Left ventricle myocardium inferior (tissue), 1 donor: ENCODE measurements around the gene ASXL3. TPM values are rescaled to one million over a fixed set of nuclear protein-coding genes. Genes with fewer than 3 reads are reported as not detected.

Experiments
- DNase-seq: peaks from one replicate; pipeline ENCODE4 v3.0.0-alpha.2; 2020
- H3K27ac ChIP-seq: fragments of 200-600 bp; replicated peaks from 2 replicates; pipeline ENCODE4 v1.8.0; 2021
- H3K27me3 ChIP-seq: fragments of 200-600 bp; 2 replicates; pipeline ENCODE4 v1.8.0; 2021; ENCODE audit warnings: low read depth
- H3K36me3 ChIP-seq: fragments of 200-600 bp; 2 replicates; pipeline ENCODE4 v1.8.0; 2021
- H3K4me1 ChIP-seq: fragments of 200-600 bp; 2 replicates; pipeline ENCODE4 v1.8.0; 2021
- H3K4me3 ChIP-seq: fragments of 200-600 bp; 2 replicates; pipeline ENCODE4 v1.8.0; 2021; ENCODE audit warnings: mild to moderate bottlenecking, moderate library complexity
- H3K9me3 ChIP-seq: fragments of 200-600 bp; replicated peaks from 2 replicates; pipeline ENCODE4 v1.8.0; 2021
- intact Hi-C: fragments of 100-400 bp; cut with micrococcal nuclease; formaldehyde crosslinking; loops from one replicate; pipeline ENCODE4 v1.11.0; 2022
- total RNA-seq: library from RNA; stranded (reverse); fragmentation: NEBNext Ultra II Directional; extraction: Animal tissue kit (Norgen Biotek cat#: 25700); gene quantifications from one replicate; pipeline ENCODE4 v1.2.1, GENCODE V29; 2021
- TF ChIP-seq, protein P1 (sequence below): fragments of 200-600 bp; IDR thresholded peaks from 2 replicates; pipeline ENCODE4 v1.8.0; 2021; ENCODE audit warnings: antibody characterized with exemption, mild to moderate bottlenecking, borderline replicate concordance
- donor health status: DM: no; HTN: yes; CAD: no; lungs with severe emphysema.

Gene ASXL3
- total RNA-seq, 1 donor from 2014 or later: 6.7 TPM

DNA sequence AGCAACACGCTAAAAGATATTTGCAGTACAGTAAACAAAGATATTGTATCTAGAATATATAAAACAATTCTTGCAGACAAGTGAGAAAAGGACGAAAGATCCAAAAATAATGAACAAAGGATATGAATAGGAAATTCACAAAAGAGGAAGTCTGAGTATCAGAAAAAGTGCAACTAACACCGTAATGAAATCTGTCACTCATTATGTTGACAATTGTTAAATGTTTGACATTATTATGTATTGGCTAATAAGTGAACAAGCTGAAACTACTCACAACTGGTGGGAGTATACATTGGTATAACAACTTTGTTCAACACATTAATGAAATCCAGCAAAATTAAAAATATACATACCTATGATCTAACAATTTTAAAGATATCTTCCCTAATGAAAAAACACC, 36.7 kb upstream of the ASXL3 start:
- intact Hi-C loops: no loop called here
- Histone ChIP-seq H3K4me1 (no peaks in the 10 kb centered on the region), H3K36me3 (no peaks in the 10 kb centered on the region), H3K4me3 (no peak overlapping the region), H3K27ac (no peak overlapping the region), H3K9me3 (no peaks in the 10 kb centered on the region), H3K27me3 (no peaks in the 10 kb centered on the region)
- TF ChIP-seq, protein P1, sequence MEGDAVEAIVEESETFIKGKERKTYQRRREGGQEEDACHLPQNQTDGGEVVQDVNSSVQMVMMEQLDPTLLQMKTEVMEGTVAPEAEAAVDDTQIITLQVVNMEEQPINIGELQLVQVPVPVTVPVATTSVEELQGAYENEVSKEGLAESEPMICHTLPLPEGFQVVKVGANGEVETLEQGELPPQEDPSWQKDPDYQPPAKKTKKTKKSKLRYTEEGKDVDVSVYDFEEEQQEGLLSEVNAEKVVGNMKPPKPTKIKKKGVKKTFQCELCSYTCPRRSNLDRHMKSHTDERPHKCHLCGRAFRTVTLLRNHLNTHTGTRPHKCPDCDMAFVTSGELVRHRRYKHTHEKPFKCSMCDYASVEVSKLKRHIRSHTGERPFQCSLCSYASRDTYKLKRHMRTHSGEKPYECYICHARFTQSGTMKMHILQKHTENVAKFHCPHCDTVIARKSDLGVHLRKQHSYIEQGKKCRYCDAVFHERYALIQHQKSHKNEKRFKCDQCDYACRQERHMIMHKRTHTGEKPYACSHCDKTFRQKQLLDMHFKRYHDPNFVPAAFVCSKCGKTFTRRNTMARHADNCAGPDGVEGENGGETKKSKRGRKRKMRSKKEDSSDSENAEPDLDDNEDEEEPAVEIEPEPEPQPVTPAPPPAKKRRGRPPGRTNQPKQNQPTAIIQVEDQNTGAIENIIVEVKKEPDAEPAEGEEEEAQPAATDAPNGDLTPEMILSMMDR: no peak
- DNase-seq: no peak

DNA sequence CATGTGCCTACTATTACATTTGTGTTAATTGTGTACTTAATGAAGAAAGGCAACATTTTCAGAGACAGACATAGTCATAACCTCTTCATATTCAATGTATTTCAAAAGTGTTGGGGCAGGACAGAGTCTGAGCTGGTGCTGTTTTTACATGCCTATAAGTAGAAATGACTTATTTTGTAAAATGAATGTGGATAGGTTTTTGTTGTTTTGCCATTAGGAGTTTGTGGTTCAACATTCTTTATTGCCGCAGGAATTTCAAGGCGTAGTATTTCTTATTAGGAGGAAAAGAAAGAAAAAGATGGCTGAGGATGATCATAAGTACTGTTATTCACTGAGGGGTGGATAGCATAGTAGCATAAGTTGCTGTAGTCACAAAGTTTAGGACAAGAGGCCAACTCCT, 21.2 kb upstream of the ASXL3 start:
- TF ChIP-seq, protein P1: no peak
- no peak overlapping the region for H3K4me3 ChIP-seq
- no peak overlapping the region for H3K27ac ChIP-seq
- no peak for DNase-seq
- H3K36me3 ChIP-seq: no peaks in the 10 kb centered on the region
- intact Hi-C loops: no loop called here
- no peaks in the 10 kb centered on the region for H3K27me3 ChIP-seq
- no peaks in the 10 kb centered on the region for H3K4me1 ChIP-seq
- no peaks in the 10 kb centered on the region for H3K9me3 ChIP-seq

DNA sequence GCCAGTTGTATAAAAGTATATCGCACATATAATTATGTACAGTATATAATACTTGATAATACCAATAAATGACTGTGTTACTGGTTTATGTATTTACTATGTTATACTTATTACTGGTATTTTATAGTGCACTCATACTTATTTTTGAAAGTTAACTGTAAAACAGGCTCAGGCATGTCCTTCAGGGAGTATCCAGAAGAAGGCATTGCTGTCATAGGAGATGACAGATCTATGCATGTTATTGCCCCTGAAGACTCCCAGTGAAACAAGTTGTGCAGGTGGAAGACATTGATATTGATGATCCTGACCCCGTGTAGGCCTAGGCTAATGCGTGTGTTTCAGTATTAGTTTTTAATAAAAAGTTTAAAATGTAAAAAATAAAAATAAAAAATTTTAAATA, 20.3 kb upstream of the ASXL3 start:
- Histone ChIP-seq H3K27me3 (no peaks in the 10 kb centered on the region), H3K4me1 (no peaks in the 10 kb centered on the region), H3K9me3 (no peaks in the 10 kb centered on the region), H3K4me3 (no peak overlapping the region), H3K36me3 (no peaks in the 10 kb centered on the region), H3K27ac (no peak overlapping the region)
- intact Hi-C loops: no loop called here
- TF ChIP-seq, protein P1: no peak
- no peak for DNase-seq

DNA sequence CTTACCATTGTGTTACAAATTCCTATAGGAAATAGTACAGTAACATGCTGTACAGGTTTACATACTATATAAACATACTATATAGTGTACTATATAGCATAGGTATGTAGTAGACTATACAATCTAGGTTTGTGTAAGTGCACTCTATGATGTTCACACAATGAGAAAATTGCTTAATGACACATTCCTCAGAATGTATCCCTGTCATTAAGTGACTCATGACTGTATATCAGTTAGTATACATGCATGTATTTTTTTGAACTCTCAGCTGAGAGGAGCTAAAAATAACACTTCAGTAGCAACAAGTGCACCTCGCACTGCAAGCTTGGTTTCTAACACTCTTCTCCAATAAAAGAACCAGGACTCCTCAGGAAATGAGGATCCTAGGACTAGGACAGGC, 19.5 kb upstream of the ASXL3 start:
- Histone ChIP-seq H3K9me3 (no peaks in the 10 kb centered on the region), H3K4me1 (no peaks in the 10 kb centered on the region), H3K36me3 (no peaks in the 10 kb centered on the region), H3K27ac (no peak overlapping the region), H3K27me3 (no peaks in the 10 kb centered on the region), H3K4me3 (no peak overlapping the region)
- DNase-seq: no peak
- intact Hi-C loops: no loop called here
- TF ChIP-seq, protein P1: no peak

DNA sequence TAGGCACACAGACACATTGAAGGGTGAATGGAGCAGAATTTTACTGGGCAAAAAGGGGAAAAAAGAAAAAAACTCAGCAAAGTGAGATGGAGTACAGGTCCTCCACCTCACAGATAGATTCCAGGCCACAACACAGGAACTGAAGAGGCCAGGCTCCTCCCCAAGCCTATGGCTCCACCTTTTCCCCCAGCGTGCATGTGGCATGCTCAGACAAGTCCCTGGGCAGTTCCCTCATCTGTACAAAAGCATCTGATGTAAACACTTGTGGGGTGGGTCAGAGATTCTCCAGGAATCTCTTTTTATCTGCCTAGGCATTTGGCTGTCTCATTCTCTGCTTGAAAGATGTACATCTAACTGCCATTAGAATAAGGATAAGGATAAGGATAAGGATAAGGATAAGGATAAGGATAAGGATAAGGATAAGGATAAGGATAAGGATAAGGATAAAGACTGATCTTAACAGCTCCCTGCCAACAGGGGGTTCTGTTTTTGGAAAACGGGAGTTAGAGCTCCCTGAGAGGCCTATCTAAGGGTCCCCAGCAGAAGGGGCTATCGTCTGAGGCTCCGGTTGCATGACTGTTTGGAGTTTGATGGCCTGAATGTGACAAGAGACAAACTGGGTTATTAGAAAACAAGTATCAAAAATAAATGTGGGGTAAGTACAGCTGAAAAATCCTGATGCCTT, 17.2 kb upstream of the ASXL3 start:
- no peaks in the 10 kb centered on the region for H3K36me3 ChIP-seq
- H3K9me3 ChIP-seq: no peaks in the 10 kb centered on the region
- TF ChIP-seq, protein P1: no peak
- intact Hi-C loops: no loop called here
- H3K4me3 ChIP-seq: no peak overlapping the region
- H3K27ac ChIP-seq: no peak overlapping the region
- DNase-seq: no peak
- H3K4me1 ChIP-seq: no peaks in the 10 kb centered on the region
- no peaks in the 10 kb centered on the region for H3K27me3 ChIP-seq
